ENCODE results near the gene RNF114. TPM values are rescaled to one million over a fixed set of nuclear protein-coding genes. Genes with fewer than 3 reads are reported as not detected.
A peak's percentile ranks its signal among the peaks of the same experiment; 100 is the strongest.
"Not testable (repeated sequence)": the region's sequence is repeated elsewhere in the genome, so short reads cannot be mapped to it uniquely, and the experiment has no call there.

The RNF114 gene
- total RNA-seq, 1 donor: 114 TPM

GRCh38 chr20:49987015-49987867 is 51.0 kb downstream of the RNF114 start:
- no peak for DNase-seq (ENCODE audit: low read depth)
- no peak for TF ChIP-seq CTCF (IDR thresholded peaks at IDR 0.05; ENCODE audit: insufficient read depth, low read length)
- peak overlapping the region; percentile 33 for H3K4me3 ChIP-seq (ENCODE audit: low read depth, low read length)

- no peak overlapping the region for H3K4me3 ChIP-seq (ENCODE audit: low read depth, low read length)
- DNase-seq (ENCODE audit: low read depth): no peak
- TF ChIP-seq CTCF (IDR thresholded peaks at IDR 0.05; ENCODE audit: insufficient read depth, low read length): no peak
These were observed 51.9 kb downstream of the RNF114 start for GRCh38 chr20:49987868-49988690.

GRCh38 chr20:49989234-49990065 is 53.3 kb downstream of the RNF114 start:
- H3K4me3 ChIP-seq (ENCODE audit: low read depth, low read length): no peak overlapping the region
- DNase-seq (ENCODE audit: low read depth): peak; percentile 85
- no peak for TF ChIP-seq CTCF (IDR thresholded peaks at IDR 0.05; ENCODE audit: insufficient read depth, low read length)

GRCh38 chr20:49990271-49990720 is 54.1 kb downstream of the RNF114 start:
- H3K4me3 ChIP-seq (ENCODE audit: low read depth, low read length): no peak overlapping the region
- DNase-seq (ENCODE audit: low read depth): peak; percentile 61
- TF ChIP-seq CTCF (IDR thresholded peaks at IDR 0.05; ENCODE audit: insufficient read depth, low read length): no peak

- no peak for DNase-seq (ENCODE audit: low read depth)
- TF ChIP-seq CTCF (IDR thresholded peaks at IDR 0.05; ENCODE audit: insufficient read depth, low read length): no peak
- H3K4me3 ChIP-seq (ENCODE audit: low read depth, low read length): no peak overlapping the region
These were observed 57.1 kb downstream of the RNF114 start for GRCh38 chr20:49993301-49993751.

GRCh38 chr20:49995586-49995985 is 59.4 kb downstream of the RNF114 start:
- DNase-seq (ENCODE audit: low read depth): no peak
- no peak for TF ChIP-seq CTCF (IDR thresholded peaks at IDR 0.05; ENCODE audit: insufficient read depth, low read length)
- no peak overlapping the region for H3K4me3 ChIP-seq (ENCODE audit: low read depth, low read length)

GRCh38 chr20:49998478-49999188 is 62.4 kb downstream of the RNF114 start:
- not testable (repeated sequence) for H3K4me3 ChIP-seq (ENCODE audit: low read depth, low read length); DNase-seq (ENCODE audit: low read depth)
